SKM-1 treated with dmso at 0.1 percent for 144 hours (cell line): ENCODE measurements around the gene DCXR.
"Not testable (repeated sequence)": the region's sequence is repeated elsewhere in the genome, so short reads cannot be mapped to it uniquely, and the experiment has no call there.

Experiments
- DNase-seq: peaks from one replicate; lab custom pipeline; 2025; ENCODE audit not compliant: unreplicated experiment; lab: John Stamatoyannopoulos, UW

The DCXR gene

GRCh38 chr17:82041144-82041814 is 3.8 kb upstream of the DCXR start:
- DNase-seq: no peak

- DNase-seq: no peak
These were observed 2.3 kb upstream of the DCXR start for GRCh38 chr17:82039695-82040299.

DNA sequence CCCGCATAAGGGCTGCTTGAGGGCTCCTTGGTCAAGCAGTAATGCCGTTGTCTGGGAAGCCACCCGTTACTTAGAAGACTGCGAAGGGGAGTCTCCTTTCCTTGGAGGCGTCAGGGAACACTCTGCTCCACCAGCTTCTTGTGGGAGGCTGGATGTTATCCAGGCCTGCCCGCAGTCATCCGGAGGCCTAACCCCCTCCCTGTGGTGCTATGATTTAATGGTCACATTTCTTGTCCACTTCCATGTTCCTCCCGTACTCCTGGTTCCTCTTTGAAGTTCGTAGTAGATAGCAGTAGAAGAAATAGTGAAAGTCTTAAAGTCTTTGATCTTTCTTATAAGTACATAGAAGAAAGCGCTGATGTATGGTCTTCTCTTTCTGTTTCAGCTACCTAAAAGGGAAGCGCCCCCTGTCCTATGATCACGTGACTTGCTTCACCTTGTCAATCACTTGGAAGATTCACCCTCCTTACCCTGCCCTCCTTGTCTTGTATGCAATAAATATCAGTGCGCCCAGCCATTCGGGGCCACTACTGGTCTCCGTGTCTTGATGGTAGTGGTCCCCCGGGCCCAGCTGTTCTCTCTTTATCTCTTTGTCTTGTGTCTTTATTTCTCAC is 1.4 kb upstream of the DCXR start:
- DNase-seq: not testable (repeated sequence)

DNA sequence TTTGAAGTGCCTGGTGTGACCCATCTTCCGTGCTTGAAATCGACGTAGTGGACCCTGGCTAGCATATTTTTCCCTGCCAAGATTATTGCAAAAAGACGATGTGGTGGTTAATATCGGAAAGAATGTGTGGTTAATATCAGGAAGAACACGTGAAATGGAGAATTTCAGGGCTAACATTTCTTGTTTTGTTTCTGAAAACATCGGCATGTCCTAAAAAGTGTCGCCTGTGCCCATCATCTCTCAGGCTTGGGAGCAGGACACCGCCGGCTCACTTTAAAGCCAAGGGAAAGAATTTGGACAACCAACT is 345 bp upstream of the DCXR start:
- no peak for DNase-seq

GRCh38 chr17:82036634-82037091 is 834 bp downstream of the DCXR start:
- DNase-seq: no peak

DNA sequence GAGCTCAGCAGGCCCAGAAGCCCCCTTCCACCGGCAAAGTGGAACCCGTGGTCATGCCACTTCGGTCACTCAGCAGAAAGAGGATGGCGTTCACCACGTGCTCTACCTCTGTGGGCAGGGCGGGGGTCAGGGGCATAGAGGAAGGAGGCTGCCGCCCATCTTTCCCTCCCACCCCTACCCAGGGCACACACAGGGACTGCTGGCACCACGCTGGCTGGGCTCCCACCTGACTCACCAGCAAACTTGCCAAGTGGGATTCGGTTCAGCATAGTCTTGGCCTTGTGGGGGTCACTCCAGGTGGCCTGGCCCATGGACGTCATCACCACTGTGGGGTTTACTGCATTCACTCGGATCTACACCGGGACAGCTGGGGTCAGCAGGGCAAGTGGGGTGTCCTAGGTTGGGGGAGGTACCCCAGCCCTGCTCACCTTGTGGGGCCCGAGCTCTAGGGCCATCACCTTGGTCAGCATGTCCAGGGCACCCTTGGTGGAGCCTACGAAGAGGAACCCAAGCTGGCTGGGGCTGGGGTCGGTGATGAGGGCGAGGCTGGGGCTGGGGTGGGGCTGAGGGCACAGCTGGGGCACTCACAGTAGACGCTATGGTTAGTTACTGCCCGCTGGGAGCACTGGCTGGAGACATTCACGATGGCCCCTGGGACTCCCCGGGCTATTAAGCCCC is 1.4 kb downstream of the DCXR start:
- no peak for DNase-seq

- DNase-seq: no peak
These were observed 2.0 kb downstream of the DCXR start for GRCh38 chr17:82035488-82035887.

GRCh38 chr17:82034371-82035011 is 3.0 kb downstream of the DCXR start:
- DNase-seq: no peak

GRCh38 chr17:82033359-82034085 is 4.0 kb downstream of the DCXR start:
- no peak for DNase-seq

GRCh38 chr17:82031885-82032627 is 5.4 kb downstream of the DCXR start:
- DNase-seq: no peak

DNA sequence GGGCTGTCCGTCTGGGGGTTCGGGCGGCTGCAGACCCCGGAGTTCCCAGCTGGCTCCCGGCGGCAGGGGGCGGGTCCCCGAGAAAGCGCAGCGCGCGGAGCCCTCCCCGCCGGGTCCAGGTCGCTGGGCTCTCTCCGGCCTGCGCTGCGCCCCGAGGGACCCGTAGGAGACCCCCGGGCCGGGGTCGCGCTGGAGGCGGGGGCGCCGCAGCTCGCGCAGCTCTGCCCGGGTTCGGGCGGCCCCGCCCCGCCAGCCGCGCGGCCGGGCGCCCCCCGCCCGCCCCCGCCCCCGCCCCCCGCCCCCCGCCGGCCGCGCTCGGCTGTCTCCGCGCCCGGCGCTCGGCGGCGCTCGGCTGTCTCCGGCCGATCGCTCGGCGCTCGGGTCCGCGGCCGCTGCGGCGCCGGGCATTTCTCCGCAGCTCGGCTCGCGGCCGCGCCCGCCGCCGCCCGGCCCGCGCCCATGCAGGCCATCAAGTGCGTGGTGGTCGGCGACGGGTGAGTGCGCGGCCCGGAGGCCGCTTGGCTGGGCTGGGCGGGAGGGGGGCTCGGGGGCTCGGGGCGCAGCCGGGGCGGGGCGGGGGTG is 6.1 kb downstream of the DCXR start, which contains the start of gene RAC3:
RAC3 (plus strand) TSS at position 376 of the 582 bp plus-strand sequence; CDS start at position 460, 84 bp downstream.
- DNase-seq: no peak

DNA sequence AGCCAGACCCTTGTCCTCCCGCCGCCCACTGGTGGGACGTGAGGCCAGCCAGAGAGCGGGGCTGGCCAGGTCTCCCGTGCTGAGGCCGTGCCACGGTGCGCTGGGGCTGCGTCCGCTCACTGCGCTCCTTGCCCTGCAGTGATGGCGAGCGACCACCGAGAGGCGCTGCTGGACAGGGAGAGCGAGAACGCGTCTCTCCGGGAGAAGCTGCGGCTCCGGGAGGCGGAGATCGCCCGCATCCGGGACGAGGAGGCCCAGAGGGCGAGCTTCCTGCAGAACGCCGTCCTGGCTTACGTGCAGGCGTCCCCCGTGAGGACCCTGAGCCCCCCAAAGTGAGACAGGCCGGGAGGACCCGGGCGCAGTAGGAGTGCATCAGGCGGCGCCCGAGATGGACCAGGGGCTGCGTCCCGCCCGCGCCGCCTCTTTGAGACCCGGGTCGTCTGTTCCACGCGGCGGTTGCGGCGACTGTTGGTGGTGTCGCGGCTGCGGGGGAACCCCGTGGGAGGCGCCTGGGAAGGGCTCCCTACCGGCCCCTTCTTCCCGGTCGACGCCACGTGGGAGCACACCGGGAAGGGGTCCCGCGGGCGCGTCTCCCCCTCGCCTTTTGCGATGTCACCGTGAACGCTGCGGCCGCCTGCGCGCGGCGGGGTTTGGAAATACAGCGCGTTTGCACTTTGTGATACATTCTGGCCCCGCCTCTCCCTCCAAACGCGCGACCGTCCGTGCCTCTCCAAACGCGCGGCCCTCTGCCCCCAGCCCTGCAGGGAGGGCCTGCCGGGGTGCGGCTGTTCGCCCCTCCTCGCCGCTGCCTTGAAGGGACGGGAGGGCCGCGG is 6.8 kb downstream of the DCXR start:
- no peak for DNase-seq

DNA sequence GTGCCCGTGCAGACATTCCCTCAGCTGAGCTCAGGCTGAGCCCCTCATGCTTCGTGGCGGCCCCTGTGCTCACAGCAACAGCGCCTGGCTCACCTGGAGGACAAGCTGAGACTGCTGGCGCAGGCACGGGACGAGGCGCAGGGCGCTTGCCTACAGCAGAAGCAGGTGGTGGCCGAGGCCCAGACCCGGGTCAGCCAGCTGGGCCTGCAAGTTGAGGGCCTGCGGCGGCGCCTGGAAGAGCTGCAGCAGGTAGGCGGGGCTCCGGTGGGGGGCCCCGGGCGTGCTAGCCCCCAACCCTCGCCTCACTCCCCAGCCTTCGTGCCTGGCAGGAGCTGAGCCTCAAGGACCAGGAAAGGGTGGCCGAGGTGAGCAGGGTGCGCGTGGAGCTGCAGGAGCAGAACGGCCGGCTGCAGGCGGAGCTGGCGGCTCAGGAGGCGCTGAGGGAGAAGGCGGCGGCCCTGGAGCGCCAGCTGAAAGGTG is 7.5 kb downstream of the DCXR start:
- no peak for DNase-seq

GRCh38 chr17:82029391-82029790 is 8.1 kb downstream of the DCXR start:
- DNase-seq: no peak

GRCh38 chr17:82028966-82029365 is 8.5 kb downstream of the DCXR start:
- DNase-seq: no peak

- no peak for DNase-seq
These were observed 9.3 kb downstream of the DCXR start for GRCh38 chr17:82028246-82028645.

- no peak for DNase-seq
These were observed 11.9 kb downstream of the DCXR start for GRCh38 chr17:82025401-82026107.

DNA sequence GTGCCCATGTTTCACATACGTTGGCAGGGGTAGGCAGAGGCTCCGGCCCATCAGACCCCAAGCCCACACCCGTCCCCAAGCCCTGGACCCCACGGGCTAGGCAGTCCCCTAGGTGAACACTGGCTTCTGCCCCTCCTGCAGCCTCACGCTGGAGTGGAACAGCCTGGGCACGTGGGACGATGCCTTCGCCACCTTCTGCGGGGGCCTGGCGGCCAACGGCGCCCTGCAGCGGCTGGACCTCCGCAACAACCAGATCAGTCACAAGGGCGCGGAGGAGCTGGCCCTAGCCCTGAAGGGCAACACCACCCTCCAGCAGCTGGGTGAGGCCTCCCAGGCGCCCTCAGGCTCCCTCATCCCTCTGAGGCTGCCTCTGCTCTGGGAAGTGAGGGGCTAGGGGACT is 12.6 kb downstream of the DCXR start:
- no peak for DNase-seq
